Putamen (tissue), 1 donor: ENCODE results near the gene PHLDA1.

Experiments used
- DNase-seq: peaks from one replicate; pipeline ENCODE4 v3.0.0-alpha.2; 2016; ENCODE audit warnings: low spot score

The PHLDA1 gene

DNA sequence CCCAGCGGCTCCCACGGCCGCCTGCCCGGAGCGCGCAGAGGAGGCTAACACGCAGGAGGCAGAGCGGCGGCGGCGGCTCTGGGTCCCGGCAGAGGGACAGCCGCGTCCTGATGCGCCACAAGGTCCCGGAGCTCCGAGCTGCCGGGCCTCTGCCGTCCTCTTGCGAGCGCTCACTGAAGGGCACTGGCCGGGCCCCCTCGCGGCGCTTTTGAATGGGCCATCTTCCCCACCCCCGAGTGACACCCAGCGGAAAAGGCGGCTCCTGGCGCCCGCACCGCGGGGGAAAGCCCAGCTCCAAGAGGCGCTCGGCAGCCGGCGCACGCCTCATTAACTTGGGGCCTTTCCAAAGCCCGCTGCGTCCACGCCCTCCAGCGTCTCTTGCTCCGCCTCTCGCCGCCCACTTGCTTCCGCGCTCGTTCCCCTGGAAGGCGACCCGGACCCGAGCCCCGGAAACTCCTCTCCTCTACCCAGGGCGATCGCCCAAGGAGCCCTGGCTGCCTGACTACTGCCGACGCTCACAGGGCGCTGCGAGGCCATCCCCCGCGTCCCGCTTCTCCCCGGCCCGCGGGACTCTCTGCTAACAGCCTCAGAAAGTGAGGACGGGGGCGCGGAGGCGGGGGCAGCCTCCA is at the start of gene PHLDA1:
PHLDA1 (minus strand) TSS at position 363 of the 629 bp plus-strand sequence.
- peak; percentile 94 for DNase-seq

DNA sequence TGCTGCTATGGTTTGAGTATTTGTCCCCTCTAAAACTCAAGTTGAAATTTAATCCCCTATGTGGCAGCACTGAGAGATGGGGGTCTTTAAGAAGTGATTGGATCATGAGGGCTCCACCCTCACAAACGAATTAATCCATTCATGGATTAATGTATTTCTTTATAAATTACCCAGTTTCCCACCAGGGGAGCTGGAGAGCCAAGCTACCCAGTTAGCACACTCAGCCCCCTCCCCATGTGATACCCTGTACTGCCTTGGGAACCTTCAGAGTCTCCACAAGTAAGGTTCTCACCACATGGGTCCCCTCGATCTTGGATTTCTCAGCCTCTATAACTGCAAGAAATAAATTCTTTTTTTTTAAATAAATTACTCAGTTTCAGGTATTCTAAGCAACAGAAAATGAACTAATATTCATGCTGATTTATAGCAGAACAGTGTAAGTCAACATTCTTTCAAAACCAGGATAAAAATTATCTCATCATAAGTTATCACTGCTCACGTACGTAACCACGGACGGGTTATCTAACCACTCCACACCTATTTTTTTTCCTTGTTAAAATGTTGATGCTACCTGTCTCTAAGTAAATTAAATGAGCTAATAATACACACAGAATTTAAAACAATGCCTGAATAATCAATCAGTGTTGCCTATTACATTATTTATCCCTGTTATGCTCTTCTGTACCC is 49.3 kb upstream of the PHLDA1 start:
- DNase-seq, result no peak

GRCh38 chr12:76080017-76080728 is 48.6 kb upstream of the PHLDA1 start:
- no peak for DNase-seq

DNA sequence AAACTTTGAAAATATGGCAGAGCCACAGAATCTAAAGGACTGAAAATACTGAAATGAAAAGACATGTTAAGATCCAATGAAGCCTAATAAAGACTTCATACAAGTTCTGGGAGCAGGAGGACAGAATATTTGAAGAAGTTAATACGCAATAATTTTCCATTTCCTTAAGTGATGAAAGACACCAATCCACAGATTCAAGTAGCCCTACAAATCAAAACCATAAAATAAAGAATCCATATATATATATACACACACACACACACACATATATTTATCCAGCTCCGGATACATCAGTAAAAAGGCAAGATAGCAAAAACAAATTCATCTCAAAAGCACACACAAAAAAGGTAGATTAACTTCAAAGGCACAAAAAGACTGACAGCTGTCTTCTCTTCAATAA is 47.2 kb upstream of the PHLDA1 start:
- no peak for DNase-seq

DNA sequence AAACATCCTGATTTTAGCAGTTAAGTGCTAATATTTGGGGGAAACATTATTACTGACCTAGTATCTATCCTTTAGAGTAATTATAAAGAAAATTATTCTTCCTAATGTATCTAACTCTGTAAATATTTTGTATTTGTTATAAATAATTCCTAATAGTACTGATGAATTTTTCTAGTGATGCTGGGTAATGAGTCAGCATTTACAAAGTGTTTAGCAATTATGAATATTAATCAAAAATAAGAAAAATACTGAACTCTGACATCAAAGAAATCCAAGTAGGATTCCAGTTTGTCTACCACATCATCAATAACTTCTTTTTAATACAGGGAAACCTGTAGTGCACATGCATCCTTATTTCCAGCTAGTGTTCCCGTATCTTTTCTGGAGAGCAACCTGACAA is 43.9 kb upstream of the PHLDA1 start:
- no peak for DNase-seq

GRCh38 chr12:76074701-76075336 is 43.2 kb upstream of the PHLDA1 start:
- DNase-seq, result no peak

DNA sequence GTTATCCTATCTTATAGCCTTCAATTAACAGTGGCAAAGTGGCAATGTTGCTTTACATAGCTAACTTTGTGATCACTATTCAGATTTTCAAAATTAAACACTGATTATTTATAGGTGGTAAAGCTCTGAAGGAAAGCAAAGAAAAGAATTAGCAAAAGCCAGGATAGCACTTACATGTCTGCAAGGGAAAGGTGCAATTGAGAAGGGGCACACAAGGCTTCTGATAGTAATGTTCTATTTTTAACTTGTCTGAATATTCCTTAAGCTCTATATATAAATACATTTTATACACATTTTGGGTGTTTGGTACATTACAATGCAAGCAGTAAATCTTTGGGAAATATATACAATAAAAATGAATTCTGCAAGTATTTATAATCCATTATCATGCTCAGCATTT is 42.0 kb upstream of the PHLDA1 start:
- DNase-seq, result no peak

GRCh38 chr12:76072568-76072967 is 41.0 kb upstream of the PHLDA1 start:
- DNase-seq, result no peak

GRCh38 chr12:76069339-76069738 is 37.8 kb upstream of the PHLDA1 start:
- DNase-seq, result no peak

DNA sequence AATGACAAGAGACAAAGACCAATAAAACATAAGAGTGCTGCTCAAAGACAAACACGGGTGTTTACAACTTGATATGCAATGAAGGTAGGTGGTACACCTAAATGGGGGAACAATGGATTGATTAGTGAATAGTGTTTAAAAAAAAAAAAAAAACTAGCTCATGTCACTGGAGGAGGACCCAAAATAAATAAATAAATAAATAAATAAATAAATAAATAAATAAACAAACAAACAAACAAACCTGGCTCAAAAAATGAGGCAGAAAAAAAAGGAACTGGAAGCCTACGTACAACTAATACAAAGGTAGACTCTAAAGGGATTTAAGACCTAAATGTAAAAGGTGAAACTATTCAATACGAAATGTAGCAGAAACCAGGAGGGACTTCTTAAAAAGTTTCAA is 34.3 kb upstream of the PHLDA1 start:
- no peak for DNase-seq

DNA sequence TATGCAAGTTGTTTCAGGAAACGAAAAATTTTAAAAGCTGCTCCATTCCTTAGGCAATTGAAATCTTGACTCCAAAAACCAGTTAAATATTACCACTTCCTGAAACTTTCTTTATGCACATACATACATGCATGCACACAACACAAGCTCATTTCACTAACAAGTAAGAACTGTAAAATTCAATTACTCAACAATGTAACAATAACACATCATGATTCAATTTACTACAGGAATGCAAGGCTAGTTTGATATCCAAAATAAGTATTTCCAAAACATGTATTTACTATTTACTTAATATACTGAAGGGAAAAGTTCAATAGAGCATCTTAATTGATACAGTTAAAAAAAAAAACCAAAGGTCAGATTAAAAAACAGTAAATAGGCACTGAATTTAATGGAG is 33.3 kb upstream of the PHLDA1 start:
- no peak for DNase-seq

GRCh38 chr12:76060111-76060510 is 28.5 kb upstream of the PHLDA1 start:
- no peak for DNase-seq

DNA sequence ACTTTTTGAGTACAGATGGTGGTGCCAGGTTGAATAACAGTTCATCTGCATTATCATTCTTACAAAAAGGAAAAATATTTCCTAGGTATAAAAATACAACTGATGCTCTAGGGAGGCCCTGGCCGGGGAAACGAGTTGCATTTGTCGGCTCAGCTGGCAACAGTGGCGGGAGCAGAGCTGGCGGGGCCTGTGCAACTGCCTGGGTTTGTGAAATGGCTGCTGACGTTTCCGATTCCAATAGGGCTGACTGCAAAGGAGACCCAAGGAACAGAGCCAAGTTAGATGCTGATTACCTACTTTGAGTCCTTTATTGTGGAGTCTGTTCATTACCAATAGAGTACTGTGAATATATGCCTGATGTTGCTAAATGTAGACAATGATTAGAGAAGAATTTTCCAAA is 25.8 kb upstream of the PHLDA1 start:
- no peak for DNase-seq

- DNase-seq, result no peak
Observed at GRCh38 chr12:76055393-76055792, 23.8 kb upstream of the PHLDA1 start.

GRCh38 chr12:76049575-76050251 is 18.1 kb upstream of the PHLDA1 start:
- no peak for DNase-seq

DNA sequence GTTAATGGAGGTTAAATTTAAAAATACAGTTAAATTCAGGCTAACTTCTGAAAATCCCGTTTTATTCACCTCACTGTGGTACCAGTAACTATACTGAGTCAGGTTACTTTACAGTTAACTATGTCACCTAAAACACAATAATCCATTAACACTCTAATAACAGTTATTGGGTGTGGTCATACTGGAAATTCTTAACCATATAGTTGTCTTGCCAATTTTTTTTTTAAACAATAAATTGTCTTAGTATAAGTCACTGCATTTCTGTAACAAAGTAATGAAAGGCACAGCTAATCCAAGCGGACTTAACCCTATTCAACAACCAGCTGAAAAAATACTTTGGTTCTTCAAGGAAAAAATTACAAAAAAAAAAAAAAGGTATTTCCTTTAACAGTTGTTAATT is 16.2 kb upstream of the PHLDA1 start:
- DNase-seq, result no peak

- no peak for DNase-seq
Observed at GRCh38 chr12:76047060-76047459, 15.5 kb upstream of the PHLDA1 start.

DNA sequence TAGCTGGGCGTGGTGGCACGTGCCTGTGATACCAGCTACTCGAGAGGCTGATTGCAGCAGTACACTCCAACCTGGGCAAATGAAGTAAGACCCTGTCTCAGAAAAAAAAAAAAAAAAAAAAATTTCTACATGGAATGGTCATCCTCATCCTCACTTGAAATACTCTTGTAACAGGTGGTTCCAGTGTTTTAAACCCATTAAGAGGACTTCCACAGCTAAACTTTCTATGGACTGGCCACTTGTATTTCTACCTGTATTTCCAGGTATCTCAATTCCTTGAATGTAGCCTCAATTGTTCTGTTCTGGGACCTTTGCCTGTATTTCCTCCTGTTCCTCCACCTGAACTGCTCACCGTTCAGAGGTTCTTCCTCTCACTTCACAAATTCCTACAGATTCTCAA is 11.8 kb upstream of the PHLDA1 start:
- no peak for DNase-seq

- DNase-seq, result no peak
Observed at GRCh38 chr12:76042147-76042546, 10.6 kb upstream of the PHLDA1 start.

GRCh38 chr12:76041406-76041805 is 9.8 kb upstream of the PHLDA1 start:
- DNase-seq, result no peak

GRCh38 chr12:76040461-76040860 is 8.9 kb upstream of the PHLDA1 start:
- no peak for DNase-seq

- DNase-seq, result no peak
Observed at GRCh38 chr12:76038176-76038575, 6.6 kb upstream of the PHLDA1 start.
